Neural cell (in vitro differentiated cells): Measurements from ENCODE around the gene YIF1B.

Experiments
- EZH2 ChIP-seq: fragments of 200-600, 300-800 bp; shearing (Covaris generic), sonication (generic); IDR thresholded peaks from 2 replicates; pipeline ENCODE4 v1.6.1; 2014; ENCODE audit warnings: antibody characterized with exemption, low read length, borderline replicate concordance, mild to moderate bottlenecking; ENCODE audit not compliant: insufficient read depth, poor library complexity, severe bottlenecking
- MXI1 ChIP-seq: fragments of 450-650 bp; conservative IDR thresholded peaks from 2 replicates; pipeline ENCODE4 v1.6.1; 2014; ENCODE audit warnings: antibody characterized with exemption, mild to moderate bottlenecking; ENCODE audit not compliant: poor library complexity, severe bottlenecking
- RAD21 ChIP-seq: fragments of 450-650 bp; conservative IDR thresholded peaks from 2 replicates; pipeline ENCODE4 v1.6.1; 2014; ENCODE audit warnings: antibody characterized with exemption, mild to moderate bottlenecking, moderate library complexity
- SMC3 ChIP-seq: fragments of 450-650 bp; conservative IDR thresholded peaks from 2 replicates; pipeline ENCODE4 v1.6.1; 2014; ENCODE audit warnings: antibody characterized with exemption, mild to moderate bottlenecking, moderate library complexity; ENCODE audit not compliant: poor library complexity
- TAF1 ChIP-seq: IDR thresholded peaks from 2 replicates; pipeline ENCODE4 v1.6.1; 2012; ENCODE audit warnings: low read depth
- TF ChIP-seq, protein P1 (sequence below): fragments of 450-650 bp; IDR thresholded peaks from 2 replicates; pipeline ENCODE4 v1.5.1; 2014; ENCODE audit warnings: antibody characterized with exemption, mild to moderate bottlenecking, moderate library complexity; ENCODE audit not compliant: poor library complexity, severe bottlenecking

GRCh38 chr19:38281811-38282566 lies 33.8 kb downstream of the YIF1B start:
- TF ChIP-seq, protein P1, sequence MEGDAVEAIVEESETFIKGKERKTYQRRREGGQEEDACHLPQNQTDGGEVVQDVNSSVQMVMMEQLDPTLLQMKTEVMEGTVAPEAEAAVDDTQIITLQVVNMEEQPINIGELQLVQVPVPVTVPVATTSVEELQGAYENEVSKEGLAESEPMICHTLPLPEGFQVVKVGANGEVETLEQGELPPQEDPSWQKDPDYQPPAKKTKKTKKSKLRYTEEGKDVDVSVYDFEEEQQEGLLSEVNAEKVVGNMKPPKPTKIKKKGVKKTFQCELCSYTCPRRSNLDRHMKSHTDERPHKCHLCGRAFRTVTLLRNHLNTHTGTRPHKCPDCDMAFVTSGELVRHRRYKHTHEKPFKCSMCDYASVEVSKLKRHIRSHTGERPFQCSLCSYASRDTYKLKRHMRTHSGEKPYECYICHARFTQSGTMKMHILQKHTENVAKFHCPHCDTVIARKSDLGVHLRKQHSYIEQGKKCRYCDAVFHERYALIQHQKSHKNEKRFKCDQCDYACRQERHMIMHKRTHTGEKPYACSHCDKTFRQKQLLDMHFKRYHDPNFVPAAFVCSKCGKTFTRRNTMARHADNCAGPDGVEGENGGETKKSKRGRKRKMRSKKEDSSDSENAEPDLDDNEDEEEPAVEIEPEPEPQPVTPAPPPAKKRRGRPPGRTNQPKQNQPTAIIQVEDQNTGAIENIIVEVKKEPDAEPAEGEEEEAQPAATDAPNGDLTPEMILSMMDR, result no peak
- no peak for TF ChIP-seq MXI1
- TF ChIP-seq TAF1, result no peak
- TF ChIP-seq SMC3, result no peak
- no peak for TF ChIP-seq EZH2
- TF ChIP-seq RAD21, result no peak
